Hematopoietic multipotent progenitor cell (in vitro differentiated cells): ENCODE data around the gene MRPS27. TPM values are rescaled to one million over a fixed set of nuclear protein-coding genes. Genes with fewer than 3 reads are reported as not detected.

Experiments used
- DNase-seq, 3 donors: peaks; one replicate each; pipeline ENCODE4 v3.0.0-alpha.2; 2011 to 2015; ENCODE audit warnings: low read depth in 2 of 3, low spot score in 2 of 3
- total RNA-seq: library from RNA; depleted of rRNA; stranded (reverse); fragments of >200 nt; gene quantifications from one replicate; pipeline ENCODE4 v1.2.3, GENCODE V29; 2012

Gene MRPS27
- total RNA-seq, 1 donor, result 83.2 TPM

GRCh38 chr5:72266862-72267261 is 53.2 kb downstream of the MRPS27 start:
- no peak for DNase-seq

GRCh38 chr5:72265032-72265877 is 54.8 kb downstream of the MRPS27 start:
- DNase-seq, result no peak

DNA sequence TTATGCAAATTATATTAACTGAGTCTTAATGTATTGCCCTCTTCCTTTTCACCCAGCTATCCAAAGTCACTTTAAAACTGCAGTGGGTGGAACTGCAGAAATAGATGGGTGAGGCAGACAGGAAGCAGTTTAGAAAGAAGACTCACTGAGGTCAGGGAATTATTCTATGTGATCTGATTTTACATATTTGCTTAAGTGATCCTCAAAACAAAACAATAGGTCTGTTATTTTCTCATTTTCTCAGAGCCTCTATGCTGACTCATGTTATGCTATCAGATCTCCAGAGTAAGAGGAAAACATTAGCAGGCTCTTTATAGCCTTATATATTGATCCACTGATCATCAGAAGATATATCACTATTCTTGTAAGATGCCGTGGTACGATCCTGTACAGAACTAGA is 63.5 kb downstream of the MRPS27 start:
- no peak for DNase-seq

GRCh38 chr5:72255670-72256069 is 64.4 kb downstream of the MRPS27 start:
- no peak for DNase-seq

DNA sequence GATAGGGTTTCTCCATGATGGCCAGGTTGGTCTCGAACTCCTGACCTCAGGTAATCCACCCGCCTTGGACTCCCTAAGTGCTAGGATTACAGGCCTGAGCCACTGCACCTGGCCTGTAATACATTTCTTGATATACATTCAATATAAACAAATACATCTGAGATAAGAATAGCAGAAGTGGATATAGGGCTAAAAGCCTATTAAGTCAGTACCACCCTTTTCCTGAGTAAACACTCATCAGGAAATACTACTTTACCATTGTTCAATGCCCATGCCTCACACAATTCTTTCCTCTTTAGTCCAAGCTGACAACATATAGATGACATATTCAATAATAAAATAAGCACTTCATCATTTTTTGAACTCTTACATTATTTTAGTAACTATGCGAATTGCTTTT is 64.8 kb downstream of the MRPS27 start:
- DNase-seq, result no peak

GRCh38 chr5:72252574-72253155 is 67.4 kb downstream of the MRPS27 start:
- no peak for DNase-seq

- DNase-seq, result no peak
These were observed 68.0 kb downstream of the MRPS27 start for GRCh38 chr5:72252008-72252407.

- DNase-seq, result no peak
These were observed 68.7 kb downstream of the MRPS27 start for GRCh38 chr5:72251386-72251785.

GRCh38 chr5:72248410-72248981 is 71.5 kb downstream of the MRPS27 start:
- DNase-seq, result no peak

DNA sequence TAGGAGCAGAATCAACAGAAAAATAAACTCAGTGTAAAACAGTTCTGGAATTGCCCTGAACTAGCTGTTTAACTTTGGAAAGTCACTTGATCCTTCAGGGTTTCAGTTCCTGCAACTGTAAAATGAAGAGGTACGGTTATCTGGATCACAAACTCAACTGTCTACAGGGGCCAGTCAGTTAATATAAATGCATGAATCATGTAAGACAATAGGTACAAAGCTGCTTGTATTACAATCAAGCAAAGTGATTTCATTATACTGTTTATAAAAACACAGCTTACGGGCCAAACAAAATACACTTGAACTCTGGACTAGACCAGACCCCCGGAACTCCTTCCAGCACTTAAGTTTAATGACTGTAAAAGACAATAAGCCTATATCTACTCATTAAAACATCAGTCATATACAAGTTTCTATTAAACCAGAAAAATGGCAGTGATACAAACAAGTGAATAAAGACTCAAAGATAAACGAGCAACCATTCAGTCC is 73.0 kb downstream of the MRPS27 start:
- no peak for DNase-seq

GRCh38 chr5:72245951-72246532 is 74.0 kb downstream of the MRPS27 start:
- DNase-seq, result no peak

DNA sequence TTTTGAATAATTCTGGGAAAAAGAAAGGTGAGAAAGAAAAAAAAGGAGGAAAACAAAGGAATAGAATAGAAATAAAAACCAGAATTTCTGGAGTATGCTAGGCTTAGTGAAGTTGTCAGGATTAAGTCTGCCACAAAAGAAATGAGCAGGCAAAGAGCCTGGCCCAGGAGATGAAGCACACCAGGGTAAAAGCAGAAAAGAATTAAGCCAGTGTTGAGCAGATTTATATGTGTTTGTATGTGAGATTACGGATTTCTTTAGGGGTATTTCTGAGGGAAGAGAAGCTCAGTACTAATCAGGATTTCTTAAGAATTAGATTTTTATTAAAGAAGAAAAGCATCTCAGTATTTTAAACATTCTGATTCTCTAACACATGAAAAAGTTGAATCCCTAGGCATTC is 74.5 kb downstream of the MRPS27 start:
- DNase-seq, result no peak

- DNase-seq, result peak in 2 of 3 donors; percentile 36 to 51
These were observed 75.1 kb downstream of the MRPS27 start for GRCh38 chr5:72244862-72245371.

- DNase-seq, result no peak
These were observed 76.3 kb downstream of the MRPS27 start for GRCh38 chr5:72243706-72244105.

DNA sequence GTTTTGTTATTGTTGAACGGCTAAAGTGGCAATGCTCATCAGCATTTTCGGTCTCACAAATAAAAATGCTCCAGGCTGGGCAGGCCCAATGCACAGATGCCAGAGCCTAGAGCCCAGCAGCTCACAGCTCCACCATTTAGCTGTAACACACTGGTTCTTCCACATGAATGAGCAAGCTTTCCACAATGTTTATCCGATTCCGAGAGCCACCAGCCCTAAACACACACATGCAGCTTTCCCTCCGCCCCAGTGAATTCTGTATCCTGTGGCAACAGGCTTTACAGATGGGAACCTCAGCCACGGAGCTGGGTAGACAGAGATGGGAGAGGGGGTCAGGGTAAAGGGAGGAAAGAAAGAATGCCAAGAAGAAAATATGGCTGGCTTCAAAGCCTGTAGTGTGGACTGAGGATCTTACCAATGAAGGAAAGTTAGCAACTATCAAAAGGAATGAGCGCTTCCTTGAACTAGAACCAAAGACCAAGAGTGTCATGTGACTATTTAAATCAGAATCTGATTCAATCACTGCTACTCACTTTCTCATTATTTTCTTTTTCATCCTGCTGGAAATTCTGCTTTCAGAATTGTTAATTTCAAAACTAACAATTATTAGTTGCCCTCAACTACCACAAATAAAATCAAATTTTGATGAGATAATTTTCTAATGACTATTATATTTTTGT is 77.1 kb downstream of the MRPS27 start:
- DNase-seq, result no peak

- no peak for DNase-seq
These were observed 78.6 kb downstream of the MRPS27 start for GRCh38 chr5:72241346-72242003.

GRCh38 chr5:72238712-72239445 is 81.2 kb downstream of the MRPS27 start:
- no peak for DNase-seq

DNA sequence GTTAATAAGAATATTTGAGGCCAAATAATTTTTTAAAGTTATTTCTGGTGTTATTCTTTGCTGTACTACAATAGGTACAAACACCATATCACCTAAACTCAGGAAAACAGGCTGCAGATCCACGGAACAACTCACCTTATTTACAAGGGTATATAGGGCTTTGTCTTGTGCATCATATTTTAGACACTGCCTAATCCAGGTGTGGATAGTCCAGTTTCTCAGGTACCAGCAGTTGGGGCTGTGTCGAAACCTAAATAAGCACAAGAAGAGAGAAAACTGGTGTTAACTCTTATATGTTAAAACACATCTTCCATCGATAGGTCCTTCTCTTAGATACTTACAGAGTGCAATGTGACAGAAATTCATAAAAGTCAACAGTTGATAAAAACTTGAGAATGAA is 82.2 kb downstream of the MRPS27 start:
- no peak for DNase-seq

GRCh38 chr5:72237415-72237814 is 82.6 kb downstream of the MRPS27 start:
- no peak for DNase-seq
